NCI-H2196 treated with DMSO at 0.1 percent for 48 hours (cell line): Measurements from ENCODE around the gene GTF2H4.
"Not testable (repeated sequence)": the region's sequence is repeated elsewhere in the genome, so short reads cannot be mapped to it uniquely, and the experiment has no call there.

Source experiments
- DNase-seq: peaks from one replicate; lab custom pipeline; 2025; ENCODE audit not compliant: unreplicated experiment; lab: John Stamatoyannopoulos, UW

The GTF2H4 gene

DNA sequence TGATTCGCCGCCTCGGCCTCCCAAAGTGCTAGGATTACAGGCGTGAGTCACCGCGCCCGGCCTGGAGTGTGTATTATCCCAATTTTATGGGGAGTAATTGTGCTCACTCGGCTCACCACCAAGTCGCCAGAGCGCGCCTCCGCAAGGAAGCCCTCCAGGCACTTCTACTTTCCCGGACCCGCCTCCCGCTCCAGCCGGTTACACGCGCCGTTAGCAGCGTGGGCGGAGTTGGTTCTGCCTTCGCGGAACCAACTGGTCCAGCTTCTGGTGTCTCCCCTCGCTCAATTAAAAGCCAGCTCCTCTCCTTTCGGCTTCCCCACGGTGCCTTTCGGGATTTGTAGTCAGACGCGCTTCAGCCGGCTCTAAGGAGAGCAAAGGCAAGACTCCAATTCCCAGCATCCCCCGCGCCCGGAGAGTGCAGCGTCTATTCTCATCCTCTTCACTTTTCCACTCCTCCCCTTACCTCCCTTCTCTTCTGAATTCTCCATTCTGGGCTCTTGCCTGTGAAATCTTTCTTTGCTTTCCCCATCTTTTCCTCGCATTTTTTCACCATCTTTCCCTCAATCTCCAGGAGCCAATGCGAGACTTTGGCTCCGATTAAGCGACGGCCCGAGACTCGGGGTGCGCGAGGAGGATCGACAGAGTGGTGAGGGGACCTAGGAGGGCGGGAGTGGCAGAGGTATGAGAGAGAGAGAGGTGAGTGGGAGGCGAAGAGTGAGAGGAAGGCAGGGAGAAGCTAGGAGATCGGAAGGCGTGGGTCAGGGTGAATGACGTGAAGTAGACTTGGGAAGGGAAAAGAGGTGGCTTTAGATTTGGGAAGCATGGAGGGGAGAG, at the start of gene GTF2H4:
GTF2H4 (plus strand) TSS at position 450 of the 834 bp plus-strand sequence.
- DNase-seq: peak; percentile 95

DNA sequence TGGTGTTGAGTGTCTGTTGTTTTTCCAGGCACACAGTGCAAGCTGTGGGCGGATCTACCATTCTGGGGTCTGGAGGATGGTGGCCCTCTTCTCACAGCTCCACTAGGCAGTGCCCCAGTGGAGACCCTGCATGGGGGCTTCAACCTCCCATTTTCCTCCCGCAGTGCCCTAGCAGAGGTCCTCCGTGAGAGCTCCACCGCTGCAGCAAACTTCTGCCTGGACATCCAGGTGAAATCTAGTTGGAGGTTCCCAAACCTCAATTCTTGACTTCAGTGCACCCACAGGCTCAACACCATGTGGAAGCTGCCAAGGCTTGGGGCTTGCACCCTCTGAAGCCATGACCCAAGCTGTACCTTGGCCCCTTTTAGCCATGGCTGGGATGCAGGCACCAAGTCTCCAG, 48.3 kb upstream of the GTF2H4 start:
- not testable (repeated sequence) for DNase-seq

DNA sequence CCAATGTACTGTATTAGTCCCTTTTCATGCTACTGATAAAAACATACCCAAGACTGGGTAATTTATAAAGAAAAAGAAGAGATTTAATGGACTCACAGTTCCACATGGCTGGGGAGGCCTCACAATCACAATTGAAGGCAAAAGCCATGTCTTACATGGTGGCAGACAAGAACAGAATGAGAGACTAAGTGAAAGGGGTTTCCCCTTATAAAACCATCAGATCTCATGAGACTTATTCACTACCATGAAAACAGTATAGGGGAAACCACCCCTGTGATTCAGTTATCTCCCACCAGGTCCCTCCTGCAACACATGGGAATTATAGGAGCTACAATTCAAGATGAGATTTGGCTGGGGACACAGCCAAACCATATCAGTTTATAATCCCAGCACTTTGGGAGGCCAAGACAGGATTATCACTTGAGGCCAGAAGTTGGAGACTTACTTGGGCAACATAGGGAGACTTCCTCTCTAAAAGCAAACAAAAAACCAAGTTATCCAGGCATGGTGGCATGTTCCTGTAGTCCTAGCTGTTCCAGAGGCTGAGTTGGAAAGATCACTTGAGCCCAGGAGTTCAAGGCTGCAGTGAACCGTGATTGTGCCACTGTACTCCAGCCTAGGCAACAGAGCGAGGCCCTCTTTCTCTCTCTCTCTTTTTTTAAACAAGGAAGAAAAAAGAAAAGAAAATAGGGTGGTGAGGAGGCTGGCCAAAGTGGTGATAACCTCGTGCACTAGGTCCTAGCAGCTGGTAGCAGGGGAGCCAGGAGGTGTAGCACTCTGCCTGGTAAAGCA, 46.6 kb upstream of the GTF2H4 start:
- no peak for DNase-seq

DNA sequence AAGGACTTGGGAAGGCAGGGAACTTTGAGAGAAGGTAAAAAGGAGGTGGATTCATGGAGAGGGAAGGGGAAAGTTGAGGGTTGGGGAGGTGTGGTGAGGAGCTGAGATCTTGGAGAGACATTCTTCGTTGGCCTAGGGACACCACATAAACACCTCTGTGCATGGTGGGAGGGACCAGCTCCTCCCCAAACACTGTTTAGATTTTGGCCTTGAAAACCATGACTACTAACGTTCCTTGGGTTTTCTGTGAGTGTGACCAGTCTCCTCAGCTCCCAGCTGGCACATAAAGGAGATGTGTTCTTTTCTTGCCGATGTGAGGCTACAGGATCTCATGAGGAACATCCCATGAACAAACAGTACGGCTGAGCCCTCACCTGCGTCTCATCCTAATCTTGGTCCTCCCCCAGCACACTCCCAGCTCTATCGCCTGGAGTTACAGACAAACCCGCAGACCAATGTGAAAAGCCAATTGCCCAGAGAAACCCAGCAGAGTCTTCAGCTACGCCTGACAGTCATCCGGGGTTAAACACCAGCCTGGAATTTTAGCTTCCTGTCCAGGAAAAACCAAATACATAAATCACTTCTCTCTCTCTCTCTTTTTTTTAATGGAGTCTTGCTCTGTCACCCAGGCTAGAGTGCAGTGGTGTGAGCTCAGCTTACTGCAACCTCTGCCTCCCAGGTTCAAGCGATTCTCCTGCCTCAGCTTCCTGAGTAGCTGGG, 45.7 kb upstream of the GTF2H4 start:
- no peak for DNase-seq

DNA sequence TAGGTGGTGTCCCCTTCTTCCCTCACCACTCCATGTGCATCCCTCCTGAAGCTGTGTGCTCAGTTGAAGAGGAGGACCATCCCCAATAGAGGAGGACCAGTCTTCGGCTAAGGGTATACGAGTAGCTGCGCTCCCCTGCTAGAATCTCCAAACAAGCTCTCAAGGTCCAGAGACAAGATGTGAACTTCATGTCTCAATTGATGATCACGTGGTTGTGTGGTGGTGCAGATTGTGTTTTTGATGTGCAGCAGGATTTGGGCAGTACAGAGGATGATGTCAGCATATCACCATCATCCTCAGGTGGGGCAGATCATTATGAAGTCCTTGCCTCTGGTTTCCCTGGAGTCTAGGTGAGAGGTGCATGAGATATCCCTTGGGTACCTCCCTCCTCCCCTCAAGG, 43.7 kb upstream of the GTF2H4 start:
- DNase-seq: no peak

DNA sequence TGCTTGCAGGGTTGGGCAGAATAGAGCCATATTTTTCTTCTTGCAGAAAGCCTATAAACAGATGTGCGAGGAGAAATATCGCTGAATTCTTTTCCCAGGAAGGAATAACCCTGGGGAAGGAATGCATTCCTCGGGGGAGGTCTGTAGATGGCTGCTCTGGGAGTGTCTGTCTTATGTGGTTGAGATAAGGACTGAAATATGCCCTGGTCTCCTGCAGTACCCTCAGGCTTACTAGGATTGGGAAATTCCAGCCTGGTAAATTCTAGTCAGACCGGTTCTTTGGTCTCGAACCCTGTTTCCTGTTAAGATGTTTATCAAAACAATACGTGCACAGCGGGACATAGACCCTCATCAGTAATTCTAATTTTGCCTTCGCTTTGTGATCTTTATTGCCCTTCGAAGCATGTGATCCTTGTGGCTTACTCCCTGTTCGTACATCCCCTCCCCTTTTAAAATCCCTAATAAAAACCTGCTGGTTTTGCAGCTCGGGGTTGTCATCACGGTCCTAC, 38.7 kb upstream of the GTF2H4 start:
- not testable (repeated sequence) for DNase-seq

DNA sequence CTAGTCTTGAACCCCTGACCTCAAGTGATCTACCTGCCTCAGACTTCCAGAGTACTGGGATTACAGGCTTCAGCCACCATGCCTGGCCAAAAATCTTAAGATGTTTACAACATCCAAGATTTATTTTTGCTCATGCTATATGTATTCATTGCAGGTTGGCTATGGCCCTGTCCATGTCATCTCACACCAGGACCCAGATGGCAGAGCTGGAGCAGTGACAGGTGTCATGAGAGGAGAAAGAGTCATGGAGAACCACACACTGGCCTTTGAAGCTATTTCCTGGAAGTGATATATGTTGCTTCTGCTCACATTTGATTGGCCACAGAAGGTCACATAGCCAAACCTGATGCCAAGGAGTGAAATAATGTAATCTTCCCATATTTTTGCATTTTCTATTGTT, 37.5 kb upstream of the GTF2H4 start:
- DNase-seq: no peak

DNA sequence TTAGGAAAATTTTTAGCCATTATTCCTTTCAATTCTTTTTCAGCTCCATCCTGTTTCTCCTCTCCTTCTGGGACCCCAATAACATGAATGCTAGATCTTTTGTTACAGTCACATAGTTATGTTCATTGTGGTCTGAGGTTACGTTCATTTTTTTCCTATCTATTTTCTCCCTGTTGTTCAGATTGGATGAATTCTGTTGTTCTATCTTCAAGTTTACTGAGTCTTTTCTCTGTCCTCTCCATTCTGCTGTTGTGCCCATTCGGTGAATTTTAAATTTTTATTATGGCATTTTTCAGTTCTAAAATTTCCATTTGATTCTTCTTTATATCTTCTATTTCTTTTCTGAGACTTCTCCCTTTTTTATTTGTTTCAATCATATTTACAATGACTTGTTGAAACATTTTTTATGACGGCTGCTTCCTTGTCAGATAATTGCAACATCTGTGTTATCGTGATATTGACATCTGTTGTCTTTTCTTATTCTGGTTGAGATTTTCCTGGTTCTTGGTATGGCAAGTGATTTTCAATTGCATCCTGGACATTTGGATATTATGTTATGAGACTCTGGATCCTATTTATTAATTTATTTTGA, 36.3 kb upstream of the GTF2H4 start:
- DNase-seq: no peak

DNA sequence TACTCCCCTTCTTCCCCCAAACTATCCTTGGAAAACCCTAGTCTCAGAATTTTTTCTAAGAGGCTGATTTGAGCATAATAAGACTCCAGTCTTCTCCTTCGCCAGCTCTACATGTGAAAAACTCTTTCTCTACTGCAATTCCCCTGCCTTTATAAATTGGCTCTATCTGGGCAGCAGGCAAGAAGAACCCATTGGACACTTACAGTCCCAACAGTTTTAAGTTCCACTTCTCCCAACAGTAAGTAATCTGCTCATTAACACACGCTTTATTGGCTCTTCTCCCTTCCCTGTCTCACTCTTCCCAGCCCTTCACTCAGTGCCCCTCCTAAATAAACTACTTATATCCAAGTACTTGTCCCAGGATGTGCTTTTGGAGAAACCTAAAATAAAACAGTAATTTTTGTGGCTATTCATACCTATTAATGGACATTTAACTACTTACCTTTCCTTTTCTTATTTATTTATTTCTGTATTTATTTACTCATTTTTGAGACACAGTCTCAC, 34.8 kb upstream of the GTF2H4 start:
- no peak for DNase-seq

DNA sequence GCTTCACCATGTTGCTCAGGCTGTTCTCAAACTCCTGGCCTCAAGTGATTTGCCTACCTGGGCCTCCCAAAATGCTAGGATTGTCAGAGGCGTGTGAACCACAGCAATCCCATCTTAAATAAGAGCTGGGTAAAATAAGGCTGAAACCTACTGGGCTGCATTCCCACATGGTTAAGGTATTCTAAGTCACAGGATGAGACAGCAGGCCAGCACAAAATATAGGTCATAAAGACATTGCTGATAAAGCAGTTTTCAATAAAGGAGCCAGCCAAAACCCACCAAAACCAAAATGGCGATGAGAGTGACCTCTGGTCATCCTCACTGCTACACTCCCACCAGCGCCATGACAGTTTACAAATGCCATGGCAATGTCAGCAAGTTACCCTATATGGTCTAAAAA, 34.2 kb upstream of the GTF2H4 start:
- DNase-seq: not testable (repeated sequence)

DNA sequence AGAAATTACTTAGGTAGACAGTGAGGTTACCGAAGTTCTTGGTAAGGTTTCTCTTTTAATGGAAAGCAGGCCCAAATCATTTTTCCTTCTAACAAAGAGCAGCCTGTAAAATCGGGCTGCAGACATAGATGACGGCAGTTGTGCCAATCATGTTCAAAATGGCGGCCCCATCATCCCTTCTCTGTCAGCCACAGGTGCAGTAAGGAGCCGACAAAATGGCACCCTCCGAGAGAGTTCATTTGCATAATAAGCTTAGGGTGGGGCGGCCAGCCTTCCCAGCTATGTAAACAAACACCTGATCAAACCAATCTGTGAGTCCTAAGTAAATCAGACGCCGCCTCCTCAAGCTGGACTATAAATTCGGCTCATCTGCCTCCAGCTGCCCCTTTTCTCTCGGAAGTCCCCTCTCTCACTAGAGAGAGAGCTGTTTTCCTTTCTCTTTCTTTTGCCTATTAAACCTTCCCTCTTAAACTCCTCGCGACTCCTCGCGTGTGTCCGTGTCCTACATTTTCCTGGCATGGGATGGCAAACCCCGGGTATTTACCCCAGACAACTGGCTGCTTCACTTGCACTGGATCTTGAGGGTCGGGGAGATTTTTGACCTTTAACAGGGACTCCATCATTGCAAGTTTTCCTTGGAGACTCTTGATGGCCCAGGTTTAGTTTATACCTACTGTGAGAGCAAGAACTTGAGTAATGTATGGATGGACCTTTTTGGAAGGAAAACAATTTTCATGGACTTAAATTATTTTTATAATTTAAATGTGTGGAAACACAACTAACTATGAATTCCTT, 32.6 kb upstream of the GTF2H4 start:
- peak; percentile 94 for DNase-seq

DNA sequence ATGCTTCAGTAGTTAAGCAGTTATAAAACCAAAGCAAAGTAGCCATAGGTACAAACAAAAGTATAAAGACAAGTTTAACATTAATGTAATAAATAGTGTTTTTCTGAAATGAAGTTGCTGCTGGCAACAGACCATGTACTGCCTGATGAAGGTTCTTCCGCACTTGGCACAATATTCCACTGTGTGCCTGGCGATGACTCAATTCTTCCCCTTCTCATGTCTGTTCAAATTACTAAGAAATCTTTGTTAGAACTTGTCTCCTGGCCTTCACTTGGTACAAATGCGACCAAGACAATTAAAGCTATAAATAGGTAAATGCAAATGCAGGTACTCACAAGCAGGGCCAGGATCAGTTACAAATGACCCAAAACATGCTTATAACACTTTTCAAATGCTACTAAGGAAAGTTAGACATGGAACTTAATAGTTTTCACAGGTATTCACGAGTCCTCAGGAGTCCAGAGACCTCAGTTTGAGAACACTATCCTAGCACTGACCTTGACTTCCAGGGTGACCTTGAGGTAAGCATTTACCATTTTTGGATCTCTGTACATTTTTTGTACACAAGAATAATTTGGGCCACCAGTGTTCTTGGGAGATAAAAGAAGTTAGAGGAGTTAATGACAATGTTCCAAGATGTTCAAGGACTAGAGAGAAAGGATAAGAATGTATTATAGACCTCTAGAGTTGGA, 31.8 kb upstream of the GTF2H4 start:
- peak; percentile 24 for DNase-seq

DNA sequence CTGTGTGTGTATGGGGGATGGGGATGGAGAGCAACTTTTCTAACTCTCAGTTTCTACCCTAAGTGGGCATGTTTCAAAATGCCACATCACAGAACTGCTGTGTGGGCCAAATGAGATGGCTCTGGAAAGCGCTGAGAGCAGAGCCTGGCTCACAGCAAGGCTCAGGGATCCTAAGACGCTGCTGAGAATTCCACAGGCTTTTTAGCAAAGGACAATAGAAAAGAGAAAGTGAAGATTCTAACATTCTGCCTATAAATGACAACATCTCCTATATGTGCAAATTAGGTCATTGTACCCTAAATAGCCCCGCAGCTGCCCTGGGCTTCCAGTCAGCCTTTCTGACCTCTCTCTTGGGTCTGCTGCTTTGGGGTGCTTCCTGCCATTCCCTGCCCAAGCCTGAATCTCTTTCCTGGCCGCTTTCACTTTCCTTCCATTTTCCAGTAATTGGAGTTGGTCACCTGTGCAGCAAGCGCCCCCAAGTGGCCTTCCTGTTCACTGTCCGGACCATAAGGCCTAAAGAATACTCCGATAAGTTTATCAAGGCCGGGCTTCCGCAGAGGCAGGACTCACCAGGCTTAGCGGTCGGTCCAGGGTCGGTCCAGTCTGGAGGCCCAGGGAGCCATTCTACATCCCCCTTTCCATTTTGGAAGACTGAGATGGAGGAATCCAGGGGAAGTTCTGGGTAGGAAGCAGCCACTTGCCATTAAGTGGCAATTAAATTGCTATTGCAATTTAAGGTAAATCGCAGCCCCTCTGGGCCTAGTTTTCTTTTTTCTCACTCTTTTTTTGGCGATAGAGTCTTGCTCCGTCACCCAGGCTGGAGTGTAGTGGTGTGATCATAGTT, 30.4 kb upstream of the GTF2H4 start:
- DNase-seq: peak; percentile 82

DNA sequence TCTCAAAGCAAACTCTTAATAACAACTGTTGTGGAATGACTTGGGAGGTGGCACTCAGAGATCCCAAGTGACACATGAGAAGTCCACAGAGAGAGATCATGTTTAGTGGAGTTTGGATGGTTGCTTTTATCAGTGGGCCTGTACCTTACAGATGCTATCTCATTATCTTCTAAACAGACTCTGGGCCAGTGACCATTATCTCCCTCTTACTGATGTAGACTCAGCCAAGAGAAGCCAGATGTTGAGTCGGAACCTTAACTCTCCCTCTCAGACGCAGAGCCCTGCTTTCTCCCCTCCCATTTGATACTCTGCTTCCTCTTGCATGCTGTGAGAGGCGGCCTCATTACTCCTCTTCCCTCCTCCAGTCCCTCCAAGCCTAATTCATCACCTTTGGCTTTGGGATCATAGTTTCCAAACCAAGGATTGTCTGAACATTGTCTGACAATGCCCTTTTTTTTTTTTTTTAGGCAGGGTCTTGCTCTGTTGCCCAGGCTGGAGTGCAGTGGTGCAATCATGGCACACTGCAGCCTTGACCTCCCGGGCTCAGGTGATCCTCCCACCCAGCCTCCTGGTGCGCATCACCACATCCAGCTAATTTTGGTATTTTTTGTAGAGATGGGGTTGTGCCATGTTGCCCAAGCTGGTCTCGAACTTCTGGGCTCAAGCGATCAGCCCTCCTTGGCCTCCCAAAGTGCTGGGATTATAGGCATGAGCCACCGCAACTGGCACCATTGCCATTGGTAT, 28.2 kb upstream of the GTF2H4 start:
- DNase-seq: no peak

DNA sequence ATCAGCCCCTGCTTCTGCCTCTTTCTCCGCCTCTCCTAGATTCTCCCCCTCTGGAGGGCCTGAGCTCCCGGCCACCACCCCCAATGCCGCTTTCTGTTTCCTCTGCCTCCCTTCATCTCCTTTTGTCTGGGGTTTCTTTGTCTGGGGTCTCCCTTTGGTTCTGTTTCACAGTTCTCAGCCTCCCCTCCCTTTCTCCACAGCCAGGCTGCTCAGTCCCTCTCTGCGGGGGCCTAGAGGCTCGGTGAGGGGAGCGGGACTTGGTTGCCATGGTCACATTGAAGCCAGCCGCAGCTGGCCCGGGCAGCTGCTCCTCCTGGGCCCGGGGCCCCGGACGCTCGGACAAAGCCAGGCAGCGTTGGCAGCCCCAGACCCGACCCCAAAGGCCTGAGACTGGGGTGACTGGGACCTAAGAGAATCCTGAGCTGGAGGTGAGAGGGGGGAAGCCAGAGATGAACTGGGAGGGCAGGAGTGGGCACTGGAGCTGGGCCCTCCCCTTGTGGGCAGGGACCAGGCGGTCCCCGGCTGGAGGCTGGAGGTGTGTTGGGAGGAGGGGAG, 27.2 kb upstream of the GTF2H4 start:
- DNase-seq: no peak

DNA sequence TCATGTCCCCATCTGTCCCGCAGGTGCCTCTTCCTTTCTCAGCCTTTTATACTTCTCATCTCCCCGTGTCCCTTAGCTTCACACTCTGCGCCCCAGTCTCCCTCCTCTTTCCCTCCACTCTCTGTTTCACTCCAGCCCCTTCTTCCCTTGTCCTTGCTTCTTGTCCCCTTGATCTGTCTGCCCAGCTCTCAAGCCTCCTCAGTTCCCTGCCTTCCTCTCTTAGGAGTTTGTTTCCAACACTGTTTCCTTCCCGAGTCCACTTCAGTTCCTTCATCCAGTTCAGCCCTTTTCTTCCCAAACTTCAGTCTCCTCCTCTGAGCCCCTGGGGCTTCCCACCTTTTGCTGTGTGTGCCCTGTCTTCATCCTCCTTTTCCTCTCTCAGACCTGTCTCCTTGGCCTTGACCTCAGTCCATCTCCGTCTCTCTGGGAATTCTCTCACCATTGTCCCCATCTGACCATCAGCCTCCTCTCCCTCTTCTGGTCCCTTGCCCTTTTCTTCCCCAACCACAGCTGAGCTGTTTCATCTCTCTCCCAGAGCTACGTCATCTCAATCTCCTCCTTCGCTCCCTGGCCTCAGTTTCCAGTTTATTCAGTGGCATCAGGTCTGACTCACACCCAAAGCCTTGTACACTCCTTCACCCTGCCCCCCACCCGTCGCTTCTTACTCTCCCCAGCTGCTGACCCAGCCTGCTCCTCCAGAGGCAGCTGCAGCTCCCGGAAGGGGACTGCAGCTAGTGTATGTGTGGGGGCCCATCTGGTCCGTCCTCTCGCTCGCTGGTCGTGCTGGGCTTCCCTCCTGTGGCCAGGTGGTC, 26.4 kb upstream of the GTF2H4 start:
- no peak for DNase-seq
